ENCODE measurements around the gene CCM2. TPM values are rescaled to one million over a fixed set of nuclear protein-coding genes. Genes with fewer than 3 reads are reported as not detected.

CCM2 gene
- total RNA-seq, 2 experiments from 2014 or later: 72.3 to 77.5 TPM

DNA sequence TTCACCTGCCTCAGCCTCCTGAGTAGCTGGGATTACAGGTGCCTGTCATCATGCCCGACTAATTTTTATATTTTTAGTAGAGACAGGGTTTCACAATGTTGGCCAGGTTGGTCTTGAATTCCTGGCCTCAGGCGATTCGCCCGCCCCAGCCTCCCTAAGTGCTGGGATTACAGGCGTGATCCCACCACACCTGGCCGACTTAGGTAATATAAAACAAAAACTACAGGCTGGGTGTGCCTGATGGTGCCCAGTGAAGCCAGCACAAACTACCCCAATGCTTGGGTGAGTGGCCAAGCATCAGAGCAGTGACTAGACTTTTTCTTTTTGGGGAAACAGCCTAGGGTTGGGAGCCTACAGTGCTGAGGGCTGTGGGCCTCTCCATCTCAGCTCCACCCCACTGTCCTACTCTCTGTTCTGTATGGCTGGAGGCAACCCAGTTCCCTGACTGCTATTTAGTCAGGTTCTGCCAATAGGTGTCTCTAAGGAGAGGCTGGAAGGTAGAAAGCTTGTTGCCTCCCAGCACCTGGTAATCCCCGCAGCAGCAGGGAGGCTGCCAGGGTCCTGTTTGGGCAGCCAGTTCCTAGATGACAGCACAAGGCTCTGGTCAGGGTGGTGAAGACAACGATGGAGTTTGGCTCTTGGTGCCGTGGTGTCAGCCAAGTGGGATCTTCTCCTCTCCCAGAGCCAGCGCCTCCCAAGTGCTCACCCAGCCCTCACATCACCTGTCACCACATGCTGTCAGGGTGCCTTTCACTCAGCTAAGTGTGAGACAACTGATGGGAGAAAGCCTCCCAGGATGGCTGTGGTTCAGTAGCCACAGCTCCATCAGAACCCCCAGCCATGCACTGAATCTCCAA lies 99.2 kb downstream of the CCM2 start:
- ChIA-PET POLR2A (interaction anchor here (0.7 to 2.7 kb wide), 7 partner anchors 9 to 248 kb away, joined by 3 to 12 read pairs (median 3); partner anchors contain the start of genes MYO1G and TBRG4), CTCF (no interaction called here)
- Mint-ChIP-seq H3K27ac (no peak overlapping the region), H3K27me3 (no peaks in the 10 kb centered on the region), H3K4me1 (ENCODE audit: low read depth) (no peaks in the 10 kb centered on the region), H3K9me3 (no peaks in the 10 kb centered on the region), H3K4me3 (no peak overlapping the region), H3K36me3 (ENCODE audit: low read depth) (peaks cover 30% of the 10 kb centered on the region)
- intact Hi-C loops (cut with micrococcal nuclease): no loop called here
- ATAC-seq (peak; percentile 47), DNase-seq (no peak)
- no peak for TF ChIP-seq CTCF (IDR thresholded peaks at IDR 0.05)

GRCh38 chr7:45099891-45100760 lies 100.1 kb downstream of the CCM2 start:
- intact Hi-C loops (cut with micrococcal nuclease): no loop called here
- Mint-ChIP-seq H3K4me1 (ENCODE audit: low read depth) (no peaks in the 10 kb centered on the region), H3K4me3 (no peak overlapping the region), H3K36me3 (ENCODE audit: low read depth) (peaks cover 38% of the 10 kb centered on the region), H3K9me3 (no peaks in the 10 kb centered on the region), H3K27ac (no peak overlapping the region), H3K27me3 (no peaks in the 10 kb centered on the region)
- ChIA-PET POLR2A (interaction anchor here (0.7 to 2.7 kb wide), 8 partner anchors 8 to 249 kb away, joined by 3 to 12 read pairs (median 3); partner anchors contain the start of genes MYO1G and TBRG4), CTCF (interaction anchor here (1.0 kb wide), 1 partner anchor 127 kb away, joined by 3 read pairs; no protein-coding TSS in a partner anchor)
- DNase-seq (no peak), ATAC-seq (peak; percentile 18)
- no peak for TF ChIP-seq CTCF (IDR thresholded peaks at IDR 0.05)

GRCh38 chr7:45100761-45101480 lies 100.9 kb downstream of the CCM2 start:
- TF ChIP-seq CTCF (IDR thresholded peaks at IDR 0.05): no peak
- Mint-ChIP-seq H3K27ac (no peak overlapping the region), H3K36me3 (ENCODE audit: low read depth) (peaks cover 42% of the 10 kb centered on the region), H3K27me3 (no peaks in the 10 kb centered on the region), H3K4me1 (ENCODE audit: low read depth) (peaks cover 6% of the 10 kb centered on the region), H3K9me3 (no peaks in the 10 kb centered on the region), H3K4me3 (no peak overlapping the region)
- POLR2A ChIA-PET: interaction anchor here (1.2 to 2.7 kb wide), 3 partner anchors 10 to 97 kb away, joined by 3 to 12 read pairs (median 3); partner anchors contain the start of gene TBRG4
- intact Hi-C loops (cut with micrococcal nuclease): no loop called here
- ATAC-seq: no peak
- CTCF ChIA-PET: interaction anchor here (1.0 kb wide), 1 partner anchor 128 kb away, joined by 3 read pairs; no protein-coding TSS in a partner anchor
- DNase-seq: no peak

- H3K36me3 Mint-ChIP-seq (ENCODE audit: low read depth): peaks cover 49% of the 10 kb centered on the region
- intact Hi-C loops (cut with micrococcal nuclease): no loop called here
- DNase-seq (no peak), ATAC-seq (no peak)
- no peak overlapping the region for H3K27ac Mint-ChIP-seq
- POLR2A ChIA-PET: interaction anchor here (1.2 kb wide), 1 partner anchor 21 kb away, joined by 3 read pairs; no protein-coding TSS in a partner anchor
- CTCF ChIA-PET: no interaction called here
- no peak overlapping the region for H3K4me3 Mint-ChIP-seq
- H3K9me3 Mint-ChIP-seq: no peaks in the 10 kb centered on the region
- H3K4me1 Mint-ChIP-seq (ENCODE audit: low read depth): peaks cover 10% of the 10 kb centered on the region
- no peaks in the 10 kb centered on the region for H3K27me3 Mint-ChIP-seq
- TF ChIP-seq CTCF (IDR thresholded peaks at IDR 0.05): no peak
These were observed 101.7 kb downstream of the CCM2 start for GRCh38 chr7:45101748-45102147.

Data from activated CD8-positive, alpha-beta T cell treated with anti-CD3 and anti-CD28 coated beads for 36 hours (primary cell).